MM.1S (cell line): ENCODE measurements around the gene UBFD1.

Experiments
- DNase-seq: peaks from one replicate; pipeline ENCODE4 v3.0.0-alpha.2; 2015
- H2AFZ ChIP-seq: fragments of 300-600 bp; sonication (generic); 2 replicates; pipeline ENCODE4 v1.6.0; 2016; ENCODE audit warnings: antibody characterized with exemption, low read length
- H3F3A ChIP-seq: fragments of 300-600 bp; sonication (generic); 2 replicates; pipeline ENCODE4 v1.6.1; 2016; ENCODE audit warnings: mild to moderate bottlenecking, antibody characterized with exemption, low read length, moderate library complexity, mixed read lengths; ENCODE audit not compliant: insufficient read depth
- H3K27ac ChIP-seq: fragments of 300-600 bp; sonication (generic); 2 replicates; pipeline ENCODE4 v1.5.1; 2016; ENCODE audit warnings: mild to moderate bottlenecking, low read length
- H3K27me3 ChIP-seq: fragments of 300-600 bp; sonication (generic); replicated peaks from 2 replicates; pipeline ENCODE4 v1.6.0; 2016; ENCODE audit warnings: low read length; ENCODE audit not compliant: insufficient read depth
- H3K36me3 ChIP-seq: fragments of 300-600 bp; sonication (generic); replicated peaks from 2 replicates; pipeline ENCODE4 v1.6.1; 2016; ENCODE audit warnings: mild to moderate bottlenecking, low read length, mixed read lengths; ENCODE audit not compliant: insufficient read depth
- H3K4me1 ChIP-seq: fragments of 300-600 bp; sonication (generic); 2 replicates; pipeline ENCODE4 v1.6.1; 2016; ENCODE audit warnings: low read length, mixed read lengths
- H3K4me2 ChIP-seq: fragments of 300-600 bp; sonication (generic); 2 replicates; pipeline ENCODE4 v1.6.0; 2016; ENCODE audit warnings: low read depth, low read length
- H3K4me3 ChIP-seq: fragments of 300-600 bp; sonication (generic); 2 replicates; pipeline ENCODE4 v1.5.1; 2016; ENCODE audit warnings: low read length, mixed read lengths
- H3K79me2 ChIP-seq: fragments of 300-600 bp; sonication (generic); 2 replicates; pipeline ENCODE4 v1.6.1; 2016; ENCODE audit warnings: mixed run types, low read length, mixed read lengths
- H3K9ac ChIP-seq: fragments of 300-600 bp; sonication (generic); 2 replicates; pipeline ENCODE4 v1.6.1; 2016; ENCODE audit warnings: low read length, mixed read lengths
- H3K9me2 ChIP-seq: fragments of 300-600 bp; sonication (generic); replicated peaks from 2 replicates; pipeline ENCODE4 v1.6.1; 2016; ENCODE audit warnings: mild to moderate bottlenecking, low read length, mixed read lengths; ENCODE audit not compliant: insufficient read depth
- H3K9me3 ChIP-seq: fragments of 300-600 bp; sonication (generic); replicated peaks from 2 replicates; pipeline ENCODE4 v1.6.1; 2016; ENCODE audit warnings: mild to moderate bottlenecking, low read length, mixed read lengths; ENCODE audit not compliant: insufficient read depth
- H4K20me1 ChIP-seq: fragments of 300-600 bp; sonication (generic); 2 replicates; pipeline ENCODE4 v1.6.1; 2016; ENCODE audit warnings: mild to moderate bottlenecking, low read length, moderate library complexity, mixed read lengths; ENCODE audit not compliant: insufficient read depth
- CTCF ChIP-seq: fragments of 300-600 bp; sonication (generic); IDR thresholded peaks from 2 replicates; pipeline ENCODE4 v1.5.1; 2016; ENCODE audit warnings: antibody characterized with exemption, low read length, mixed read lengths
- EZH2 ChIP-seq: fragments of 300-600 bp; sonication (generic); optimal IDR thresholded peaks from 2 replicates; pipeline ENCODE3; 2017; ENCODE audit warnings: low read depth, mild to moderate bottlenecking, antibody characterized with exemption, low read length, mixed read lengths
- EZH2phosphoT487 ChIP-seq: fragments of 300-600 bp; sonication (generic); IDR thresholded peaks from 2 replicates; pipeline ENCODE4 v1.6.1; 2018; ENCODE audit warnings: antibody characterized with exemption, low read length

Gene UBFD1

GRCh38 chr16:23595951-23596720 lies 38.6 kb downstream of the UBFD1 start, which contains the start of gene NDUFAB1:
NDUFAB1 (minus strand) TSS chr16:23596316; CDS start chr16:23596290, 26 bp downstream.
- H3K79me2 ChIP-seq, result peaks cover 48% of the 10 kb centered on the region
- TF ChIP-seq CTCF (peak; percentile 91), EZH2 (no peak)

DNA sequence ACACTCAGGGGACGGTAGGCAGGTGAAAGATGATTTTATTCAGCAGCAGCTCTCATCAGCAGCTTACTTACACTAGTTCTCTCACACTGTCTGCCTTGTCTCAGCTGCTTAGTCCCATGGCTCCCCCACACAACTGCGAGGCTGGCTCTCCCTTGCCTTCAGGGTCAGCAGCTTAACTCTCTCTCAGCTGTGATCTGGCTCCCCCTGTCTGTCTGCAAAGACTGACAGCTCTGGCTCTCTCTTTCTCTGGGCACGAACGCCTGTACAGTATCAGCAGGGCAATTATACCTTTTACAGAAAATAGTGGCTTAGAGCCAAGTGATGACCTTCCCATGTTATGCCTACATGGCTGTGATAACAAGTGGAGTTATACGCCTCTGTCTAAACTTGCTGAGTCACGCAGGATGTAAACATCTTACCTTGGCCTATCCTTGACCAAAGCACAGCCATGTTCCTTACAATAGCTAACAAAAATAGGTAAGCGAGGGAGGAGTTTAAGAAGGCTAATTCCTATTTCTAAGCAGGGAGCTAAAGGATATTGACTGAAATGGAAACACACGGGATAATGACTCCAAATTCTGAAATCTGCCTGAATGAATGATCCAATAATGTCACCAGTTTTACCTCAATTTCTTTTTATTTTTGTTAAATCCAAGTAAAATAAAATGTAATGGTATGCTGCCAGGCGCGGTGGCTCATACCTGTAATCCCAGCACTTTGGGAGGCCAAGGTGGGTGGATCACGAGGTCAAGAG lies 39.7 kb downstream of the UBFD1 start:
- Histone ChIP-seq H3K27me3 (no peaks in the 10 kb centered on the region), H3K9me2 (no peaks in the 10 kb centered on the region), H3K36me3 (peaks cover 6% of the 10 kb centered on the region; the same call in 1 of the 2 replicates), H3K9me3 (no peaks in the 10 kb centered on the region), H3K4me1 (peaks cover 7% of the 10 kb centered on the region; the same call in 1 of the 2 replicates), H3K4me2 (peak overlapping the region; percentile 78), H3K79me2 (peaks cover 37% of the 10 kb centered on the region), H4K20me1 (peaks cover 1% of the 10 kb centered on the region; the same call in 1 of the 2 replicates), H3K9ac (no peak overlapping the region), H3F3A (peaks cover 11% of the 10 kb centered on the region), H2AFZ (0 out of 2 replicates have a peak overlapping the region, but pooled peaks have one; percentile 95), H3K4me3 (no peak overlapping the region), H3K27ac (no peak overlapping the region)
- DNase-seq, result peak; percentile 33
- TF ChIP-seq EZH2 (no peak), CTCF (peak; percentile 25; the same call in 1 of the 2 replicates)

More at GRCh38 chr16:23595951-23596720, 38.6 kb downstream of the UBFD1 start, which contains the start of gene NDUFAB1:
- no peaks in the 10 kb centered on the region for H3K9me3 ChIP-seq
- H3K4me3 ChIP-seq, result peak within 1 kb of the TSS; percentile 98
- peaks cover 7% of the 10 kb centered on the region; the same call in 1 of the 2 replicates for H3K4me1 ChIP-seq
- peaks cover 8% of the 10 kb centered on the region; the same call in 1 of the 2 replicates for H4K20me1 ChIP-seq
- peak within 1 kb of the TSS; percentile 98 for H3K4me2 ChIP-seq
- DNase-seq, result peak; percentile 93
- H3F3A ChIP-seq, result peaks cover 11% of the 10 kb centered on the region
- H3K27me3 ChIP-seq, result no peaks in the 10 kb centered on the region
- H3K27ac ChIP-seq, result peak within 1 kb of the TSS; percentile 52; the same call in 1 of the 2 replicates
- H3K9ac ChIP-seq, result peak within 1 kb of the TSS; percentile 91
- H3K36me3 ChIP-seq, result peaks cover 16% of the 10 kb centered on the region
- H3K9me2 ChIP-seq, result no peaks in the 10 kb centered on the region
- H2AFZ ChIP-seq, result peak within 1 kb of the TSS; percentile 95

DNA sequence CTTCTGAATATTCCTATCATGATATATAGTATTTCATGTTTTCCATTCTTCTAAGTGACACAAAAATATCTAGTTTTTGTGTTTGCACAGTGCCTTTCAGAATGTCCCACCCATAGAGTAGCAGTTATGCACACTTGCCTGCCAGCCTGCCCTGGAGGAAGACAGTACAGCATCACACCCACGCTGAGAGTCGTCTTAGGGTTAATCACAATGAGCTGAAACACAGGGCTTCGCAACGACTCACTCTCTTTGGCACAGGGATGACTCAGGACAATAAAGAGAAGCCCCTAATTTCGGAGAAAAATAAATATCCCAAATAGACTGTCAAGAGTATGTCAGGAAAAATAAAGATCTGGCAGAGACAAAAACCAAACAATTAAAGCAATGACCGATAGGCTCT lies 50.2 kb downstream of the UBFD1 start:
- no peak overlapping the region for H3K27ac ChIP-seq
- H3K9ac ChIP-seq, result no peak overlapping the region
- no peak for DNase-seq
- no peak overlapping the region for H2AFZ ChIP-seq
- no peaks in the 10 kb centered on the region for H3F3A ChIP-seq
- H3K79me2 ChIP-seq, result no peaks in the 10 kb centered on the region
- H3K27me3 ChIP-seq, result no peaks in the 10 kb centered on the region
- H3K9me2 ChIP-seq, result no peaks in the 10 kb centered on the region
- H3K9me3 ChIP-seq, result no peaks in the 10 kb centered on the region
- H3K4me2 ChIP-seq, result no peak overlapping the region
- TF ChIP-seq EZH2 (no peak), CTCF (no peak), EZH2phosphoT487 (no peak)
- no peak overlapping the region for H3K4me3 ChIP-seq
- H3K36me3 ChIP-seq, result 0 out of 2 replicates have a peak, but pooled peaks cover 3% of the 10 kb centered on the region
- no peaks in the 10 kb centered on the region for H4K20me1 ChIP-seq
- H3K4me1 ChIP-seq, result no peaks in the 10 kb centered on the region
